Measurements from ENCODE around the gene ASTL.

DNA sequence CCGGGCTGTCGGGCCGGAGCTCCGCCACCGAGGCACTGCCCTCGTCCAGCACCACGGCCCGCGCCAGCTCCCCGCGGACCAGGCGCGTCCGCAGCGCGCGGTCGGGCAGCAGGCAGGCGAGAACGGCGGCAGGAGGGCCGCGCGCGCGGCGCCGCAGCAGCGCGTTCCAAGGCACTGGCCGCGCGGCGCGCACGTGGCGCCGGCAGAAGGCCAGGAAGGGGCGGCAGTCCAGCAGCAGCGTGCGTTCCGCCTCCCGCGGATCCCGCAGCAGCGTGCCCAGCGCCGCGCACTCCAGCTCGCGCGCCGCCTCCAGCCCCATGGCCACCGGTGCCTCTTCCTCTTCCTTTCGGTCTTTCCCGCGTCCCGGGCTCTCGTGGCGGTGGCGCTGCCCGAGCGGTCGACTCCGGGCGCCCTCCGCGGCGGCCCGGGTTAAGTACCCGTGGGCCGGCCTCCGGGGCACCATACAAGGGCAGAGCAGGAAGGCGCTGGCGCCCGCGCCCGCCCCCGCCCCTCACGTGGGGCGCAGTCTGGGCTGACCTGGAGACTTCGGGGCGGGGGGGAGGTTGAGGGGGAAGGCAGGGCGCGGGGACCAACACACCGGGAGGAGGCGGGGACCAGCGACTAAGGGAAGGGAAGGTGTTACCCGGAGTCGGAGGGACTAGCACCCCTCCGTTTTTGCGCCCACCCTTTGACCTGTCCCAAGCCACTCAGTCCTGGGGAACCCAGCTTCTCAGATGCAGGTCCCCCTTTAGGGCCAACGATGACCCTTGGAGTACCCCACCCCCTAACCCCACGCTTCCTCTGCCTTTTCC is 6.9 kb upstream of the ASTL start, which contains the start of gene DUSP2:
- TF ChIP-seq EZH2 (optimal IDR thresholded peaks at IDR 0.05; ENCODE audit: low read depth, low read length) (no peak), CTCF (IDR thresholded peaks at IDR 0.05; ENCODE audit: low read length) (no peak)
